Suprapubic skin (tissue), 4 donors: ENCODE results near the gene RPH3AL.

Source experiments
- CTCF ChIP-seq, 2 donors: fragments of 200-600 bp in 1 of 2; fragments of 450-650 bp in 1 of 2; sonication (generic) in 1 of 2; IDR thresholded peaks; one replicate each; pipeline ENCODE4 v1.5.1; 2016 to 2019; ENCODE audit warnings: antibody characterized with exemption in 2 of 2, mild to moderate bottlenecking in 1 of 2, moderate library complexity in 1 of 2
- POLR2A ChIP-seq, 2 donors: fragments of 450-650 bp; IDR thresholded peaks; one replicate each; pipeline ENCODE4 v1.6.1; 2017; ENCODE audit warnings: antibody characterized with exemption in 2 of 2, mild to moderate bottlenecking in 2 of 2, moderate library complexity in 2 of 2
- POLR2AphosphoS5 ChIP-seq, 3 donors: sonication (generic); formaldehyde crosslinking; IDR thresholded peaks; one replicate each; pipeline ENCODE4 v1.6.1; 2017; ENCODE audit warnings: antibody characterized with exemption in 3 of 3

GRCh38 chr17:304461-304860 lies 48.1 kb downstream of the RPH3AL start:
- TF ChIP-seq CTCF (IDR thresholded peaks at IDR 0.05) (no peak), POLR2A (IDR thresholded peaks at IDR 0.05) (no peak), POLR2AphosphoS5 (IDR thresholded peaks at IDR 0.05) (no peak)
